Thoracic aorta endothelial cell (primary cell): ENCODE data around the gene RFPL3. TPM values are rescaled to one million over a fixed set of nuclear protein-coding genes. Genes with fewer than 3 reads are reported as not detected.

Experiments
- small RNA-seq: library from RNA; depleted of rRNA; stranded (forward); fragments of <200 nt; gene quantifications from one replicate; pipeline ENCODE3, GENCODE V24; 2012
- total RNA-seq: library from RNA; depleted of rRNA; stranded (reverse); fragments of >200 nt; gene quantifications from 2 replicates; pipeline ENCODE4 v1.2.3, GENCODE V29; 2012

The RFPL3 gene
- total RNA-seq: not detected in 2 replicates

GRCh38 chr22:32357567-32357966, at the start of gene RFPL3:
TSS of gene RFPL3 (plus strand) at chr22:32357867. CDS start at chr22:32358072, 205 bp downstream.

Small RNA genes lying within 50 kb of the gene (small RNA-seq; reads per million reads assigned to genes)
- gene AL021937.2 (not detected), gene IGLVIVOR22-2 (not detected), gene RF02171 (not detected), gene RF02172 (not detected)

Other genes with a start within 250 kb of the RFPL3 start
- not detected in 2 replicates for gene C22orf42, start 198.6 kb upstream of the RFPL3 start, total RNA-seq
- gene RFPL2, start 152.8 kb upstream of the RFPL3 start, total RNA-seq: not detected in 2 replicates
- 0.93 and 1.1 TPM in 2 replicates for gene SLC5A4, start 102.5 kb upstream of the RFPL3 start, total RNA-seq
- gene RTCB, start 54.4 kb downstream of the RFPL3 start, total RNA-seq: 140 and 152 TPM in 2 replicates
- gene BPIFC, start 106.6 kb downstream of the RFPL3 start, total RNA-seq: not detected in 2 replicates
- 85.1 and 93.6 TPM in 2 replicates for gene FBXO7, start 116.9 kb downstream of the RFPL3 start, total RNA-seq